Upper lobe of left lung (tissue), 6 donors: ENCODE results near the gene IFNLR1. TPM values are rescaled to one million over a fixed set of nuclear protein-coding genes. Genes with fewer than 3 reads are reported as not detected.

Source experiments
- ATAC-seq, 2 donors: fragments of 200-7000 bp; cut with Tn5 transposase; one replicate each; pipeline ENCODE4 v1.9.1; 2022; ENCODE audit warnings: mild to moderate bottlenecking in 2 of 2, moderate library complexity in 2 of 2; ENCODE audit not compliant: low FRiP score in 2 of 2
- DNase-seq, 2 donors: peaks; one replicate each; pipeline ENCODE4 v3.0.0-alpha.2; 2019 to 2020
- H3K27ac ChIP-seq, 4 donors: fragments of 200-600 bp; sonication (generic); one replicate each; pipeline ENCODE4 v1.5.1; 2016 to 2019
- H3K27me3 ChIP-seq, 4 donors: fragments of 200-600 bp; sonication (generic); one replicate each; pipeline ENCODE4 v1.5.1; 2017 to 2019
- H3K36me3 ChIP-seq, 4 donors: fragments of 200-600 bp; sonication (generic); one replicate each; pipeline ENCODE4 v1.5.1; 2016 to 2019
- H3K4me1 ChIP-seq, 4 donors: fragments of 200-600 bp; sonication (generic); one replicate each; pipeline ENCODE4 v1.5.1; 2018 to 2019
- H3K4me3 ChIP-seq, 4 donors: fragments of 200-600 bp; sonication (generic); one replicate each; pipeline ENCODE4 v1.5.1; 2017 to 2019; ENCODE audit warnings: mild to moderate bottlenecking in 2 of 4, moderate library complexity in 1 of 4
- H3K9me3 ChIP-seq, 4 donors: fragments of 200-600 bp; sonication (generic); one replicate each; pipeline ENCODE4 v1.5.1; 2018 to 2019
- EP300 ChIP-seq, 4 donors: sonication (generic); formaldehyde crosslinking; IDR thresholded peaks; one replicate each; pipeline ENCODE4 v1.5.1; 2017; ENCODE audit warnings: antibody characterized with exemption in 4 of 4, control low read depth in 2 of 4
- POLR2A ChIP-seq, 4 donors: fragments of 450-650 bp; IDR thresholded peaks; one replicate each; pipeline ENCODE4 v1.5.1; 2016 to 2017; ENCODE audit warnings: antibody characterized with exemption in 4 of 4, mild to moderate bottlenecking in 2 of 4
- POLR2AphosphoS5 ChIP-seq, 2 donors: sonication (generic); formaldehyde crosslinking; IDR thresholded peaks; one replicate each; pipeline ENCODE4 v1.5.1; 2017; ENCODE audit warnings: antibody characterized with exemption in 2 of 2
- WGBS, 2 donors: methylation state at CpG; one replicate each; pipeline ENCODE4 v1.1.5; 2017 to 2018; 5-methylcytosine and 5-hydroxymethylcytosine counted together
- total RNA-seq, 6 donors: library from RNA; depleted of rRNA in 4 of 6; stranded (reverse); fragments of >200 nt in 4 of 6; gene quantifications; one replicate each; pipeline versions ENCODE4 v1.1.0 to v1.2.1, GENCODE V29; 2016 to 2021
- TF ChIP-seq, protein P1 (sequence below), 6 experiments: fragments of 450-650 bp in 4 of 6; fragments of 200-600 bp in 2 of 6; sonication (generic) in 2 of 6; IDR thresholded peaks; one replicate each; pipeline ENCODE4 v1.5.1; 2016 to 2019; ENCODE audit warnings: antibody characterized with exemption in 6 of 6
- donor health status: DM: no; HTN: no; CAD: no; lungs with moderate emphysema.
- donor health status: DM: no; HTN: yes; CAD: no; lungs with severe emphysema.

IFNLR1 gene
- total RNA-seq, 6 donors from 2014 or later, result 4.1 to 15.5 (median 6.8) TPM

DNA sequence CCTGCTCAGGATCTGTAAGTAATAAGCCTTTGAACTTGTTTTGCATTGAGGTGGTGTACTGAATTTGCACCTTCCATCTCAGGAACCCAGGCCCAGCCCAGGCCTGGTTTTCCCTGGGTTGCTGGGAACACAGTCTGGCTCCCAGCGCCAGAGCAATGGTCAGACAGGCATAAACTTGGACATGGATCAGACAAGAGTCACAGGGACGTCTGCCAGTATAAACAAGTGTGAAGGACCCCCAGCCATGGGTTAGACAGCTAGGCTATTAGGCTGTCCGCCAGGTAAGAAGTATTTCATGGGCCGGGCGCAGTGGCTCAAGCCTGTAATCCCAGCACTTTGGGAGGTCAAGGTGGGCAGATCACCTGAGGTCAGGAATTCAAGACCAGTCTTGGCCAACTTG is 5.5 kb downstream of the IFNLR1 start:
- no peaks in the 10 kb centered on the region for H3K36me3 ChIP-seq
- H3K4me1 ChIP-seq, result peaks cover 0 to 5% (median under 1%) of the 10 kb centered on the region in 4 donors
- no peak for DNase-seq
- H3K4me3 ChIP-seq, result no peak overlapping the region
- H3K9me3 ChIP-seq, result no peaks in the 10 kb centered on the region
- no peak overlapping the region for H3K27ac ChIP-seq
- H3K27me3 ChIP-seq, result peaks cover 0 to under 1% (median 0%) of the 10 kb centered on the region in 4 donors
- no peak for TF ChIP-seq EP300 (IDR thresholded peaks at IDR 0.05)
- TF ChIP-seq POLR2A (IDR thresholded peaks at IDR 0.05), result no peak
- no peak for TF ChIP-seq POLR2AphosphoS5 (IDR thresholded peaks at IDR 0.05)
- TF ChIP-seq, protein P1, sequence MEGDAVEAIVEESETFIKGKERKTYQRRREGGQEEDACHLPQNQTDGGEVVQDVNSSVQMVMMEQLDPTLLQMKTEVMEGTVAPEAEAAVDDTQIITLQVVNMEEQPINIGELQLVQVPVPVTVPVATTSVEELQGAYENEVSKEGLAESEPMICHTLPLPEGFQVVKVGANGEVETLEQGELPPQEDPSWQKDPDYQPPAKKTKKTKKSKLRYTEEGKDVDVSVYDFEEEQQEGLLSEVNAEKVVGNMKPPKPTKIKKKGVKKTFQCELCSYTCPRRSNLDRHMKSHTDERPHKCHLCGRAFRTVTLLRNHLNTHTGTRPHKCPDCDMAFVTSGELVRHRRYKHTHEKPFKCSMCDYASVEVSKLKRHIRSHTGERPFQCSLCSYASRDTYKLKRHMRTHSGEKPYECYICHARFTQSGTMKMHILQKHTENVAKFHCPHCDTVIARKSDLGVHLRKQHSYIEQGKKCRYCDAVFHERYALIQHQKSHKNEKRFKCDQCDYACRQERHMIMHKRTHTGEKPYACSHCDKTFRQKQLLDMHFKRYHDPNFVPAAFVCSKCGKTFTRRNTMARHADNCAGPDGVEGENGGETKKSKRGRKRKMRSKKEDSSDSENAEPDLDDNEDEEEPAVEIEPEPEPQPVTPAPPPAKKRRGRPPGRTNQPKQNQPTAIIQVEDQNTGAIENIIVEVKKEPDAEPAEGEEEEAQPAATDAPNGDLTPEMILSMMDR (IDR thresholded peaks at IDR 0.05), result no peak
- 70 to 80% methylated on average over 4 to 5 of the region's 5 CpGs for WGBS, 2 donors
- ATAC-seq, result peak in 1 of 2 donors; percentile 34

DNA sequence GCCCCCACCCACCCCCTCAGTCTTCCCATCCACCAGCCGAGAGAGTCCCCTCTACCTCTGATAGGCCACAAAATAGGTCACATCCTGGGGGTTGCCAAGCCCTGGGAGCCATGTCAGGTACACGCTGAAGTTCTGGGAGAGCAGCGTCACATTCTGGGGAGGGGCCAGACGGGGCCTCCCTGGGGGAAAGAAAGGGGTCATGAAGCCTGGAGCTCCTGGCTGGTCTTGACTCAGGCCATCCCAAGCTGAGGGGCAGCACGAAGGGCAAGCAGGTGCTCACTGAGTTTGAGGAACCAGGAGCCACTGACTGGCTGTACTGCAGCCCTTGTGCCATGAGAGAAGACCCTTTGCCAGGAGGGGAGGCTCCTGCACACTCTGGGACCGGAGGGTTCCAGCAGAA is 6.4 kb downstream of the IFNLR1 start:
- WGBS, 2 donors, result 82 to 95% methylated on average over 5 to 6 of the region's 6 CpGs
- no peaks in the 10 kb centered on the region for H3K9me3 ChIP-seq
- no peak for TF ChIP-seq POLR2A (IDR thresholded peaks at IDR 0.05)
- TF ChIP-seq POLR2AphosphoS5 (IDR thresholded peaks at IDR 0.05), result no peak
- TF ChIP-seq, protein P1 (IDR thresholded peaks at IDR 0.05), result no peak
- no peak for TF ChIP-seq EP300 (IDR thresholded peaks at IDR 0.05)
- ATAC-seq, result no peak
- H3K4me3 ChIP-seq, result no peak overlapping the region
- no peaks in the 10 kb centered on the region for H3K36me3 ChIP-seq
- H3K27me3 ChIP-seq, result no peaks in the 10 kb centered on the region
- DNase-seq, result peak in 1 of 2 donors; percentile 20
- no peak overlapping the region for H3K27ac ChIP-seq
- peaks cover 0 to 5% (median 0%) of the 10 kb centered on the region in 4 donors for H3K4me1 ChIP-seq

DNA sequence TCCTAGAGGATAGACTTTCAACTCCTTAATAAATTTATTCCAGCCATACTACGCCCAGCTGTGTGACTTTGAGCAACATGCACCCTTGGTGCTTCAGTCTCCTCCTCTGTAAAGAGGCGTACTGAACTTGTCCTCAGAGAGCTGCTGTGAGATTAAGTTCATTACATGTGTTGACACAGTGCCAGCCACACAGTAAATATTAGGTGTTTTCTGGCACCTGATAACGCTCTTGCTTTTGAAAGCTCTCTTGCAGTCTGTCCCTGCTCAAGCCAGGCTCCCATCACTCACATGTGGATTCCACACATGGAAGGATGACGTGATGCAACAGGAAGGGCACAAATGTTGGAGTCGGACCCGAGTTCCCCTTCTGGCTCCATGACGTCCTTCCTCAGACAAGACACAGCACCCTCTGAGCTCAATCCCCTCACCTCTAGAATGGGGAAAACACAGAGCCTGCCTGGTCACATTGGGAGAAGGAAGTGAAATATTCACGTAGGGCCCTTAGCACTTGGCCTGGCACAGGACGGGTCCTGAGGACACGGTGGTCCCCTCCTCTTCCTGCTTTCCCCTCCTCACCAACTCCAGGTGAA is 7.7 kb downstream of the IFNLR1 start:
- H3K27ac ChIP-seq, result no peak overlapping the region
- WGBS, 2 donors, result 68 to 75% methylated on average over 6 to 10 of the region's 10 CpGs
- no peaks in the 10 kb centered on the region for H3K9me3 ChIP-seq
- H3K4me1 ChIP-seq, result peaks cover 0 to 5% (median 0%) of the 10 kb centered on the region in 4 donors
- no peak for TF ChIP-seq EP300 (IDR thresholded peaks at IDR 0.05)
- TF ChIP-seq, protein P1 (IDR thresholded peaks at IDR 0.05), result no peak
- no peak for DNase-seq
- H3K36me3 ChIP-seq, result no peaks in the 10 kb centered on the region
- no peaks in the 10 kb centered on the region for H3K27me3 ChIP-seq
- no peak for ATAC-seq
- H3K4me3 ChIP-seq, result no peak overlapping the region

DNA sequence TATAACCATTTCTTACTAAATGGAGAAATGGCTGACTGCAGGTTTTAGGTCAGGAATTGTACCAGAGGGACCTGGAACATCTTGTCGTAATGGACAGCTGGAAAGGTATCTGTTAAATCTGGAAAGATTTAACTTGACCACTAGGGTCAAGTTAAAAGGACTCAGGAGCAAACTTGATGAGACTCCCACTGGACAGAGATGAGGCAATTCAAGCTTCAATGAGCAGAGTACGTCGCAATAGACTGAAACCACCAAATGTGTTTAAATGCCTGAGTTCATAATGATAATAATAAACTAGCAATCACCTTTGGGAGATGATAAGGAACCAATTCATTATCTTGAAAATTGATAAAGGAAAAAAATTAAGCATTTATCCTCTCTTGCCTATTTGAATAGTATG is 8.7 kb downstream of the IFNLR1 start:
- DNase-seq, result no peak
- Histone ChIP-seq H3K36me3 (no peaks in the 10 kb centered on the region), H3K9me3 (no peaks in the 10 kb centered on the region), H3K27me3 (no peaks in the 10 kb centered on the region), H3K4me1 (peaks cover 0 to 5% (median 0%) of the 10 kb centered on the region in 4 donors), H3K27ac (no peak overlapping the region), H3K4me3 (no peak overlapping the region)
- WGBS, 2 donors, result 84 to 92% methylated on average over 3 of the region's 3 CpGs
- ATAC-seq, result no peak
- no peak for TF ChIP-seq POLR2AphosphoS5 (IDR thresholded peaks at IDR 0.05)
- TF ChIP-seq, protein P1 (IDR thresholded peaks at IDR 0.05), result no peak
- TF ChIP-seq EP300 (IDR thresholded peaks at IDR 0.05), result no peak
- no peak for TF ChIP-seq POLR2A (IDR thresholded peaks at IDR 0.05)

DNA sequence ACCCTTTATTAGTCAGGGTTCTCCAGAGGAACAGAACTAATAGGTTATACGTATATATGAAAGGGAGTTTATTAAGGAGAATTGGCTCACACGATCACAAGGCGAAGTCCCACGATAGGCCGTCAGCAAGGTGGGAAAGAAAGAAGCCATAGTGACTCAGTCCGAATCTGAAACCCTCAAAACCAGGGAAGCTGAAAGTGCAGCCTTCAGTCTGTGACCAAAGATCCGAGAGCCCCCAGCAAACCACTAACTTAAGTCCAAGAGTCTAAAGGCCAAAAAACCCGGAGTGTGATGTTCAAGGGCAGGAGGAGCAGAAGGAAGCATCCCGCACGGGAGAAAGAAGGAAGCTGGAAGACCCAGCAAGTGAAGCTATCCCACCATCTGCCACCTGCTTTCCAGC is 9.9 kb downstream of the IFNLR1 start:
- no peaks in the 10 kb centered on the region for H3K9me3 ChIP-seq
- H3K4me3 ChIP-seq, result no peak overlapping the region
- 86 to 88% methylated on average over 10 of the region's 10 CpGs for WGBS, 2 donors
- H3K4me1 ChIP-seq, result peaks cover 0 to 5% (median 0%) of the 10 kb centered on the region in 4 donors
- H3K27me3 ChIP-seq, result no peaks in the 10 kb centered on the region
- no peak for ATAC-seq
- no peaks in the 10 kb centered on the region for H3K36me3 ChIP-seq
- TF ChIP-seq EP300 (IDR thresholded peaks at IDR 0.05), result no peak
- TF ChIP-seq, protein P1 (IDR thresholded peaks at IDR 0.05), result no peak
- TF ChIP-seq POLR2A (IDR thresholded peaks at IDR 0.05), result no peak
- TF ChIP-seq POLR2AphosphoS5 (IDR thresholded peaks at IDR 0.05), result no peak
- no peak for DNase-seq
- no peak overlapping the region for H3K27ac ChIP-seq
